OCI-LY1 (cell line): ENCODE results near the gene PCP4L1.

ENCODE experiments used
- EZH2 ChIP-seq: fragments of 200-600 bp; sonication (generic), shearing (Covaris generic); IDR thresholded peaks from 2 replicates; pipeline ENCODE4 v1.8.0; 2017; ENCODE audit warnings: borderline replicate concordance, mixed run types, mild to moderate bottlenecking, antibody characterized with exemption, low read length, moderate library complexity, mixed read lengths
- TF ChIP-seq, protein P1 (sequence below): fragments of 200-600 bp; sonication (generic), shearing (Covaris generic); IDR thresholded peaks from 2 replicates; pipeline ENCODE4 v1.5.1; 2017; ENCODE audit warnings: mild to moderate bottlenecking, antibody characterized with exemption, low read length, moderate library complexity, mixed read lengths

DNA sequence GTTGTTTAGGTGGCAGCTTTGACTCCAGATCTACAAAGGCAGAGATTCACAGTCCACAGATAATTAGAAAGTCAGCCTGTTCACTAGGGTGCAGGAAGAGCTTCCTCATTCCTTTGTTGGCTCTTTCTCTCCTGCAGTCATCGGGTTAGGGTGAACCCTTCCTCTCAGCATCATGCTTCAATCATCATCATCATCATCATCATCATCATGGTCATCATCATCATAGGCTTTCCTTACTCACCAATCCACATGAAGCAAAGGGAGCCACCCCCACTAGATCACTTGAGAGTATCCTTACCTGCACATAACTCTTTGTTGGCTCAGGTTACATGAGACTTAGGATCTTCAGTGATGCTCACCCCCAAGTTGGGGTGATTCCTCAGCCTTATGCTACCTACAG lies 32.2 kb downstream of the PCP4L1 start:
- TF ChIP-seq, protein P1, sequence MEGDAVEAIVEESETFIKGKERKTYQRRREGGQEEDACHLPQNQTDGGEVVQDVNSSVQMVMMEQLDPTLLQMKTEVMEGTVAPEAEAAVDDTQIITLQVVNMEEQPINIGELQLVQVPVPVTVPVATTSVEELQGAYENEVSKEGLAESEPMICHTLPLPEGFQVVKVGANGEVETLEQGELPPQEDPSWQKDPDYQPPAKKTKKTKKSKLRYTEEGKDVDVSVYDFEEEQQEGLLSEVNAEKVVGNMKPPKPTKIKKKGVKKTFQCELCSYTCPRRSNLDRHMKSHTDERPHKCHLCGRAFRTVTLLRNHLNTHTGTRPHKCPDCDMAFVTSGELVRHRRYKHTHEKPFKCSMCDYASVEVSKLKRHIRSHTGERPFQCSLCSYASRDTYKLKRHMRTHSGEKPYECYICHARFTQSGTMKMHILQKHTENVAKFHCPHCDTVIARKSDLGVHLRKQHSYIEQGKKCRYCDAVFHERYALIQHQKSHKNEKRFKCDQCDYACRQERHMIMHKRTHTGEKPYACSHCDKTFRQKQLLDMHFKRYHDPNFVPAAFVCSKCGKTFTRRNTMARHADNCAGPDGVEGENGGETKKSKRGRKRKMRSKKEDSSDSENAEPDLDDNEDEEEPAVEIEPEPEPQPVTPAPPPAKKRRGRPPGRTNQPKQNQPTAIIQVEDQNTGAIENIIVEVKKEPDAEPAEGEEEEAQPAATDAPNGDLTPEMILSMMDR: no peak
- TF ChIP-seq EZH2: no peak
